ENCODE results near the gene SARM1. TPM values are rescaled to one million over a fixed set of nuclear protein-coding genes. Genes with fewer than 3 reads are reported as not detected.

Gene SARM1
- total and polyA plus RNA-seq, 4 donors: 9.3 to 24.6 (median 9.8) TPM

DNA sequence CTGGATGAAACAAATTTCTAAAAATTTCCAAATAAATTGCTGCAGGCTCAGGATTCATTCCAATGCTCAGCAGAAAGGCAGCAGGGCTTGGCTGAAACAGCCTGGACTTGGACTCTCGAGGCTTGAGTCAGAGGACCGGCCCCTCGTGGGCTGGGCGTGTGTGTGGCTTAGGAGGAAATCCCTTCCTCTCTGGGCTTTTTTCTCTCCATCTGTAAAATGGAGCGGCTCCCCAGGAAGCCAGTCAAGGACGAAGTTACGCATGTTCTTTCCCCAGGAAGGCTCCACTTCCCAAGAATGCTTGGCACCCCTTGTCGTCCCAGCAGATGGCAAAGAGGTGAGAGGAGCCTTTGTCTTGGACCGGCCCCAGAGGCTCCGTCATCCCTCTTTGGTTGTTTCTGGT is 21.0 kb downstream of the SARM1 start:
- H3K4me3 ChIP-seq: no peak overlapping the region
- no peaks in the 10 kb centered on the region for H3K9me3 ChIP-seq (ENCODE audit: control insufficient read depth in 4 of 4, insufficient read depth in 3 of 4, low read length in 3 of 4)
- no peak overlapping the region for H3K27ac ChIP-seq (ENCODE audit: low read depth in 1 of 2, low read length in 1 of 2)
- no peak for DNase-seq
- TF ChIP-seq, protein P1, sequence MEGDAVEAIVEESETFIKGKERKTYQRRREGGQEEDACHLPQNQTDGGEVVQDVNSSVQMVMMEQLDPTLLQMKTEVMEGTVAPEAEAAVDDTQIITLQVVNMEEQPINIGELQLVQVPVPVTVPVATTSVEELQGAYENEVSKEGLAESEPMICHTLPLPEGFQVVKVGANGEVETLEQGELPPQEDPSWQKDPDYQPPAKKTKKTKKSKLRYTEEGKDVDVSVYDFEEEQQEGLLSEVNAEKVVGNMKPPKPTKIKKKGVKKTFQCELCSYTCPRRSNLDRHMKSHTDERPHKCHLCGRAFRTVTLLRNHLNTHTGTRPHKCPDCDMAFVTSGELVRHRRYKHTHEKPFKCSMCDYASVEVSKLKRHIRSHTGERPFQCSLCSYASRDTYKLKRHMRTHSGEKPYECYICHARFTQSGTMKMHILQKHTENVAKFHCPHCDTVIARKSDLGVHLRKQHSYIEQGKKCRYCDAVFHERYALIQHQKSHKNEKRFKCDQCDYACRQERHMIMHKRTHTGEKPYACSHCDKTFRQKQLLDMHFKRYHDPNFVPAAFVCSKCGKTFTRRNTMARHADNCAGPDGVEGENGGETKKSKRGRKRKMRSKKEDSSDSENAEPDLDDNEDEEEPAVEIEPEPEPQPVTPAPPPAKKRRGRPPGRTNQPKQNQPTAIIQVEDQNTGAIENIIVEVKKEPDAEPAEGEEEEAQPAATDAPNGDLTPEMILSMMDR (IDR thresholded peaks at IDR 0.05; ENCODE audit: control extremely low read depth, extremely low read depth): no peak
- no peaks in the 10 kb centered on the region for H3K4me1 ChIP-seq (ENCODE audit: control insufficient read depth in 5 of 5, insufficient read depth in 5 of 5, low read length in 5 of 5)
- WGBS, 2 donors: 80 to 84% methylated on average over 10 of the region's 10 CpGs
- H3K9ac ChIP-seq (ENCODE audit: insufficient read depth in 1 of 2, low read length in 2 of 2): no peak overlapping the region
- H3K36me3 ChIP-seq (ENCODE audit: control insufficient read depth in 4 of 4, insufficient read depth in 4 of 4, low read length in 4 of 4): peaks cover 0 to 38% (median 9%) of the 10 kb centered on the region in 4 donors
- ATAC-seq (ENCODE audit: insufficient read depth, low FRiP score): no peak
- no peaks in the 10 kb centered on the region for H3K27me3 ChIP-seq (ENCODE audit: control insufficient read depth in 3 of 3, insufficient read depth in 3 of 3, low read length in 2 of 3)

GRCh38 chr17:28394337-28395116 is 23.0 kb downstream of the SARM1 start:
- no peak for DNase-seq
- H3K4me1 ChIP-seq (ENCODE audit: control insufficient read depth in 5 of 5, insufficient read depth in 5 of 5, low read length in 5 of 5): no peaks in the 10 kb centered on the region
- 84 to 90% methylated on average over 7 of the region's 7 CpGs for WGBS, 2 donors
- H3K27me3 ChIP-seq (ENCODE audit: control insufficient read depth in 3 of 3, insufficient read depth in 3 of 3, low read length in 2 of 3): no peaks in the 10 kb centered on the region
- no peaks in the 10 kb centered on the region for H3K9me3 ChIP-seq (ENCODE audit: control insufficient read depth in 4 of 4, insufficient read depth in 3 of 4, low read length in 3 of 4)
- H3K4me3 ChIP-seq: no peak overlapping the region
- no peak overlapping the region for H3K9ac ChIP-seq (ENCODE audit: insufficient read depth in 1 of 2, low read length in 2 of 2)
- H3K27ac ChIP-seq (ENCODE audit: low read depth in 1 of 2, low read length in 1 of 2): no peak overlapping the region
- TF ChIP-seq, protein P1 (IDR thresholded peaks at IDR 0.05; ENCODE audit: control extremely low read depth, extremely low read depth): no peak
- H3K36me3 ChIP-seq (ENCODE audit: control insufficient read depth in 4 of 4, insufficient read depth in 4 of 4, low read length in 4 of 4): peaks cover 0 to 35% (median 9%) of the 10 kb centered on the region in 4 donors
- ATAC-seq (ENCODE audit: insufficient read depth, low FRiP score): no peak

GRCh38 chr17:28395426-28395825 is 23.9 kb downstream of the SARM1 start:
- Histone ChIP-seq H3K27me3 (ENCODE audit: control insufficient read depth in 3 of 3, insufficient read depth in 3 of 3, low read length in 2 of 3) (no peaks in the 10 kb centered on the region), H3K27ac (ENCODE audit: low read depth in 1 of 2, low read length in 1 of 2) (no peak overlapping the region), H3K36me3 (ENCODE audit: control insufficient read depth in 4 of 4, insufficient read depth in 4 of 4, low read length in 4 of 4) (peaks cover 0 to 32% (median 5%) of the 10 kb centered on the region in 4 donors), H3K9ac (ENCODE audit: insufficient read depth in 1 of 2, low read length in 2 of 2) (no peak overlapping the region), H3K4me3 (no peak overlapping the region), H3K9me3 (ENCODE audit: control insufficient read depth in 4 of 4, insufficient read depth in 3 of 4, low read length in 3 of 4) (no peaks in the 10 kb centered on the region), H3K4me1 (ENCODE audit: control insufficient read depth in 5 of 5, insufficient read depth in 5 of 5, low read length in 5 of 5) (no peaks in the 10 kb centered on the region)
- no peak for ATAC-seq (ENCODE audit: insufficient read depth, low FRiP score)
- TF ChIP-seq, protein P1 (IDR thresholded peaks at IDR 0.05; ENCODE audit: control extremely low read depth, extremely low read depth): no peak
- DNase-seq: no peak
- WGBS, 2 donors: 62 to 82% methylated on average over 2 of the region's 2 CpGs
